Hepatocyte (in vitro differentiated cells): Measurements from ENCODE around the gene EPB41L4B.

Experiments used
- EZH2phosphoT487 ChIP-seq: fragments of 200-600 bp; sonication (generic); IDR thresholded peaks from one replicate; pipeline ENCODE4 v1.6.1; 2018; ENCODE audit warnings: antibody characterized with exemption, mild to moderate bottlenecking, low read depth, moderate library complexity; ENCODE audit not compliant: unreplicated experiment, severe bottlenecking
- TF ChIP-seq, protein P1 (sequence below): fragments of 200-600 bp; sonication (generic); IDR thresholded peaks from 2 replicates; pipeline ENCODE4 v1.5.1; 2016; ENCODE audit warnings: antibody characterized with exemption, mild to moderate bottlenecking; ENCODE audit not compliant: poor library complexity

GRCh38 chr9:109311286-109311685 lies 9.6 kb downstream of the EPB41L4B start:
- TF ChIP-seq, protein P1, sequence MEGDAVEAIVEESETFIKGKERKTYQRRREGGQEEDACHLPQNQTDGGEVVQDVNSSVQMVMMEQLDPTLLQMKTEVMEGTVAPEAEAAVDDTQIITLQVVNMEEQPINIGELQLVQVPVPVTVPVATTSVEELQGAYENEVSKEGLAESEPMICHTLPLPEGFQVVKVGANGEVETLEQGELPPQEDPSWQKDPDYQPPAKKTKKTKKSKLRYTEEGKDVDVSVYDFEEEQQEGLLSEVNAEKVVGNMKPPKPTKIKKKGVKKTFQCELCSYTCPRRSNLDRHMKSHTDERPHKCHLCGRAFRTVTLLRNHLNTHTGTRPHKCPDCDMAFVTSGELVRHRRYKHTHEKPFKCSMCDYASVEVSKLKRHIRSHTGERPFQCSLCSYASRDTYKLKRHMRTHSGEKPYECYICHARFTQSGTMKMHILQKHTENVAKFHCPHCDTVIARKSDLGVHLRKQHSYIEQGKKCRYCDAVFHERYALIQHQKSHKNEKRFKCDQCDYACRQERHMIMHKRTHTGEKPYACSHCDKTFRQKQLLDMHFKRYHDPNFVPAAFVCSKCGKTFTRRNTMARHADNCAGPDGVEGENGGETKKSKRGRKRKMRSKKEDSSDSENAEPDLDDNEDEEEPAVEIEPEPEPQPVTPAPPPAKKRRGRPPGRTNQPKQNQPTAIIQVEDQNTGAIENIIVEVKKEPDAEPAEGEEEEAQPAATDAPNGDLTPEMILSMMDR = no peak
- no peak for TF ChIP-seq EZH2phosphoT487
